ENCODE results near the gene NEBL.

DNA sequence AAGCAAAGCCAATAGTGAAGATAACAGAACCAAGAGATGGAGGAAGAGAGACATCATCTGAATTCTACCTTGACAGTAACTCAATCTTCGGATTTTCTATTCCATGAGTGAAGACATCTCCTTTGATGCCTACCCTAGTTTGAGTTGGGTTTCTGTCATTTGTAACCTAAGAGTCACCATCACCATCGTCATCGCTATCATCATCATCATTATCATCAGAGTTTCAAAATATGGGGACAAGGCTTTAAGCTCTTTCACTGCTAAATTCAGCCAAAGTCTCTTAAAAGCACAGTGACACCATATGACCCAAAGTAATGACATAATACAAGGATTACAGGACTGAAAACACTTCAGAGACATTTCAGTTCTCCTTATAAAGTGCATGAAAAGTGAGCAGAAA lies 57.2 kb downstream of the NEBL start:
- TF ChIP-seq, protein P1, sequence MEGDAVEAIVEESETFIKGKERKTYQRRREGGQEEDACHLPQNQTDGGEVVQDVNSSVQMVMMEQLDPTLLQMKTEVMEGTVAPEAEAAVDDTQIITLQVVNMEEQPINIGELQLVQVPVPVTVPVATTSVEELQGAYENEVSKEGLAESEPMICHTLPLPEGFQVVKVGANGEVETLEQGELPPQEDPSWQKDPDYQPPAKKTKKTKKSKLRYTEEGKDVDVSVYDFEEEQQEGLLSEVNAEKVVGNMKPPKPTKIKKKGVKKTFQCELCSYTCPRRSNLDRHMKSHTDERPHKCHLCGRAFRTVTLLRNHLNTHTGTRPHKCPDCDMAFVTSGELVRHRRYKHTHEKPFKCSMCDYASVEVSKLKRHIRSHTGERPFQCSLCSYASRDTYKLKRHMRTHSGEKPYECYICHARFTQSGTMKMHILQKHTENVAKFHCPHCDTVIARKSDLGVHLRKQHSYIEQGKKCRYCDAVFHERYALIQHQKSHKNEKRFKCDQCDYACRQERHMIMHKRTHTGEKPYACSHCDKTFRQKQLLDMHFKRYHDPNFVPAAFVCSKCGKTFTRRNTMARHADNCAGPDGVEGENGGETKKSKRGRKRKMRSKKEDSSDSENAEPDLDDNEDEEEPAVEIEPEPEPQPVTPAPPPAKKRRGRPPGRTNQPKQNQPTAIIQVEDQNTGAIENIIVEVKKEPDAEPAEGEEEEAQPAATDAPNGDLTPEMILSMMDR (IDR thresholded peaks at IDR 0.05) = no peak
- no peak for TF ChIP-seq POLR2A (IDR thresholded peaks at IDR 0.05)
